Natural killer cell (primary cell): ENCODE results near the gene FHIT. TPM values are rescaled to one million over a fixed set of nuclear protein-coding genes. Genes with fewer than 3 reads are reported as not detected.

ENCODE experiments used
- ATAC-seq, 3 donors: fragments of 150-1000 bp in 2 of 3; fragments of 200-7000 bp in 1 of 3; cut with Tn5 transposase; 1 replicate in 1 of 3; 2 replicates in 2 of 3; pipeline ENCODE4 v1.10.0; 2021; ENCODE audit warnings: mild to moderate bottlenecking in 2 of 3, moderate library complexity in 2 of 3
- DNase-seq, 2 donors: peaks; one replicate each; pipeline versions ENCODE4 v3.0.0 to v3.0.0-alpha.2; 2013 to 2021; ENCODE audit warnings: mixed read lengths in 1 of 2
- H3K27ac ChIP-seq: one replicate; pipeline ENCODE4 v1.5.1; 2013; ENCODE audit warnings: mild to moderate bottlenecking, low read length
- H3K27me3 ChIP-seq: one replicate; pipeline ENCODE4 v1.6.1; 2013; ENCODE audit warnings: low read length; ENCODE audit not compliant: control insufficient read depth, insufficient read depth
- H3K36me3 ChIP-seq: one replicate; pipeline ENCODE4 v1.6.1; 2013; ENCODE audit warnings: low read length; ENCODE audit not compliant: control insufficient read depth, insufficient read depth
- H3K4me1 ChIP-seq: one replicate; pipeline ENCODE4 v1.6.1; 2013; ENCODE audit warnings: low read length; ENCODE audit not compliant: control insufficient read depth, insufficient read depth
- H3K4me3 ChIP-seq: one replicate; pipeline ENCODE4 v1.5.1; 2013; ENCODE audit warnings: low read length
- H3K9me3 ChIP-seq: one replicate; pipeline ENCODE4 v1.6.1; 2013; ENCODE audit warnings: low read length; ENCODE audit not compliant: control insufficient read depth, insufficient read depth
- H3K27ac Mint-ChIP-seq, 2 donors: one replicate each; pipeline ENCODE4 v1.8.0; 2022; ENCODE audit warnings: mild to moderate bottlenecking in 2 of 2, mixed read lengths in 2 of 2, moderate library complexity in 1 of 2
- H3K27me3 Mint-ChIP-seq, 2 donors: one replicate each; pipeline ENCODE4 v1.8.0; 2022; ENCODE audit warnings: low read depth in 2 of 2, mixed read lengths in 2 of 2
- H3K36me3 Mint-ChIP-seq: one replicate; pipeline ENCODE4 v1.8.0; 2022; ENCODE audit warnings: mixed read lengths
- H3K4me1 Mint-ChIP-seq, 2 donors: one replicate each; pipeline ENCODE4 v1.8.0; 2022; ENCODE audit warnings: mixed read lengths in 2 of 2
- H3K4me3 Mint-ChIP-seq: one replicate; pipeline ENCODE4 v1.8.0; 2022; ENCODE audit warnings: mild to moderate bottlenecking, moderate library complexity, mixed read lengths
- H3K9me3 Mint-ChIP-seq, 2 donors: one replicate each; pipeline ENCODE4 v1.8.0; 2022; ENCODE audit warnings: mixed read lengths in 2 of 2
- CTCF ChIP-seq: fragments of 200-600 bp; IDR thresholded peaks from one replicate; pipeline ENCODE4 v1.8.0; 2022; ENCODE audit warnings: antibody characterized with exemption
- WGBS: methylation state at CpG from one replicate; pipeline ENCODE4 v1.1.7; 2013; ENCODE audit warnings: missing lambda C conversion rate; ENCODE audit not compliant: insufficient coverage; 5-methylcytosine and 5-hydroxymethylcytosine counted together
- intact Hi-C: fragments of 100-400 bp; cut with micrococcal nuclease; formaldehyde crosslinking; loops from one replicate; pipeline ENCODE4 v1.14.2; 2022
- total RNA-seq, 4 donors: library from RNA; stranded (reverse); fragments of 120-200 nt in 1 of 4; gene quantifications; one replicate each; pipeline versions ENCODE4 v1.2.3 to v1.2.4, GENCODE V29; 2013 to 2022

FHIT gene
- total RNA-seq, 3 donors from 2014 or later (not counting 1 experiment from before 2014, with no cell fraction given): 2.7 to 6.1 (median 3.3) TPM

DNA sequence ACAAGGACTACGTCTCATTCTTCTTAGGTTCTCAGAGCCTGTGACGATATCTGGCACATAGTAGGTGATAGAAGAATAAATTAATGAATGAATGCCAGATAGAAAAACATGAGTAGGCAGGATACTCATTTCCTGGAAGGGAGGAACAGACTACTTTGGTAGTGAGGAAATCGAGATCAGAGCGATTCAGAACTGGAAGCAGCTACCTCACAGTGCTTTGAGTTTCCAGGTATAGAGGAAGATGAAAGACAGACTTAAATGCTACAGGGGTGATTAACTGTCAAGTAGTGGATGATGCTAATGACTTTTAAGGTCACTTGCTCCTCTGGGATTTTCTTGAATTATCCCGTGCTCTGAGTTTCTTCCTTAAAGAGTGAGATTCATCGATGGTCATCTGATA is 1249.9 kb downstream of the FHIT start:
- Mint-ChIP-seq H3K36me3 (no peaks in the 10 kb centered on the region), H3K4me3 (no peak overlapping the region), H3K27me3 (no peaks in the 10 kb centered on the region), H3K4me1 (peaks cover 8 to 13% of the 10 kb centered on the region in 2 donors), H3K9me3 (no peaks in the 10 kb centered on the region), H3K27ac (no peak overlapping the region)
- ATAC-seq (no peak), DNase-seq (no peak)
- intact Hi-C loops: no loop called here
- H3K27me3 ChIP-seq: no peaks in the 10 kb centered on the region
- no peak overlapping the region for H3K4me3 ChIP-seq
- H3K9me3 ChIP-seq: no peaks in the 10 kb centered on the region
- no peak overlapping the region for H3K27ac ChIP-seq
- no peaks in the 10 kb centered on the region for H3K4me1 ChIP-seq
- no peaks in the 10 kb centered on the region for H3K36me3 ChIP-seq
- TF ChIP-seq CTCF: no peak
- WGBS: 95% methylated on average over 6 of the region's 6 CpGs

GRCh38 chr3:60000311-60001105 is 1250.7 kb downstream of the FHIT start:
- intact Hi-C loops: no loop called here
- DNase-seq (no peak), ATAC-seq (no peak)
- H3K4me3 Mint-ChIP-seq: no peak overlapping the region
- TF ChIP-seq CTCF: no peak
- no peaks in the 10 kb centered on the region for H3K36me3 Mint-ChIP-seq
- no peak overlapping the region for H3K4me3 ChIP-seq
- no peaks in the 10 kb centered on the region for H3K27me3 ChIP-seq
- WGBS: 97% methylated on average over 6 of the region's 6 CpGs
- H3K27ac ChIP-seq: no peak overlapping the region
- peaks cover 14 to 15% of the 10 kb centered on the region in 2 donors for H3K4me1 Mint-ChIP-seq
- H3K27ac Mint-ChIP-seq: no peak overlapping the region
- no peaks in the 10 kb centered on the region for H3K36me3 ChIP-seq
- H3K4me1 ChIP-seq: no peaks in the 10 kb centered on the region
- no peaks in the 10 kb centered on the region for H3K9me3 ChIP-seq
- no peaks in the 10 kb centered on the region for H3K9me3 Mint-ChIP-seq
- no peaks in the 10 kb centered on the region for H3K27me3 Mint-ChIP-seq

DNA sequence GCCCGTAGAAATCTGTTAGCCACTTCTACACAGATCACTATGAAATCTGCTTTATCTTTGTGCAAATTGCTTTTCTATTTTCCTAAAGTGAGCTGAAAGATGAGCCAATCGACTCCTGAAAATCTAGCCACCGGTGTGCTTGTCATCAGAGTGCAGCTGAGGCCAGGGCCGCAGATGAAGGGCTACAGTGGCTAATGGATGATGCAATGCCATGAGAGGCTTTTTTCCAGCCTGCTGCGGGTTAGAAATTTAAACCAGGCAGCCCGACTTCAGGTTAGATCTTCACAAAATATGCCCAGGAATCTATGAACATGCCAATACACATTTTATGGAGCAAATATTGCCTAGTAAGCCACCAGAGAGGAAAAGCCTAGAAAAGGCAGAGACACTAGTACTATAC is 1253.2 kb downstream of the FHIT start:
- H3K9me3 Mint-ChIP-seq: no peaks in the 10 kb centered on the region
- DNase-seq (no peak), ATAC-seq (no peak)
- H3K4me3 Mint-ChIP-seq: no peak overlapping the region
- no peak overlapping the region for H3K27ac Mint-ChIP-seq
- H3K36me3 ChIP-seq: no peaks in the 10 kb centered on the region
- H3K36me3 Mint-ChIP-seq: no peaks in the 10 kb centered on the region
- H3K4me1 Mint-ChIP-seq: peaks cover 7 to 8% of the 10 kb centered on the region in 2 donors
- no peak for TF ChIP-seq CTCF
- no peak overlapping the region for H3K4me3 ChIP-seq
- H3K27ac ChIP-seq: no peak overlapping the region
- H3K9me3 ChIP-seq: no peaks in the 10 kb centered on the region
- no peaks in the 10 kb centered on the region for H3K4me1 ChIP-seq
- H3K27me3 Mint-ChIP-seq: no peaks in the 10 kb centered on the region
- no peaks in the 10 kb centered on the region for H3K27me3 ChIP-seq
- WGBS: 96% methylated on average over 6 of the region's 6 CpGs
- intact Hi-C loops: no loop called here

DNA sequence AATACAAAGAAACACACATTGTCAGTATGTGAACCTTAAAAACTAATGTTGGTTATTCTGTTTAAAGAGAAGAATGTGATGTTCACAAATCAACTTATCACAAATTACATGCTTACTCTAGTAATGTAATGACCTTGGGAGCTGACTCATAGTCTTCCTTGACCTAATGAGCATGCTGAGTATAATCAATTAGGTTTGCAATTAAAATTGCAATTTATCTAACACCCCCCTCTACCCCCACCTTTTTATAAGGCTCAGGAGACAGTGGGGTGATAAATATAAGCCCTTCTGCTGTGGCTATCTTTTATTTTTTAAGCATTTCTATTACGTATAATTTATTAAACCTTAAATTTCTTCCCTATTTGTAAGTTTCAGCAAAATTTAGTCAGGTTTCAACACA is 1253.7 kb downstream of the FHIT start:
- Histone ChIP-seq H3K36me3 (no peaks in the 10 kb centered on the region), H3K9me3 (no peaks in the 10 kb centered on the region), H3K4me3 (no peak overlapping the region), H3K4me1 (no peaks in the 10 kb centered on the region), H3K27ac (no peak overlapping the region), H3K27me3 (no peaks in the 10 kb centered on the region)
- Mint-ChIP-seq H3K27ac (no peak overlapping the region), H3K4me1 (peaks cover 7 to 8% of the 10 kb centered on the region in 2 donors), H3K4me3 (no peak overlapping the region), H3K36me3 (no peaks in the 10 kb centered on the region), H3K9me3 (no peaks in the 10 kb centered on the region), H3K27me3 (no peaks in the 10 kb centered on the region)
- TF ChIP-seq CTCF: no peak
- intact Hi-C loops: no loop called here
- DNase-seq (no peak), ATAC-seq (no peak)
- whole genome bisulfite sequencing: no CpG with 5 or more reads among the region's 1 CpG
